B cell (primary cell): Measurements from ENCODE around the gene TNFAIP1.

ENCODE experiments used
- CTCF ChIP-seq: fragments of 200-600 bp; IDR thresholded peaks from one replicate; pipeline ENCODE4 v1.8.0; 2022; ENCODE audit warnings: antibody characterized with exemption, mild to moderate bottlenecking
- EZH2 ChIP-seq: IDR thresholded peaks from 2 replicates; pipeline ENCODE4 v1.6.1; 2012; ENCODE audit warnings: borderline replicate concordance, low read depth, mild to moderate bottlenecking, moderate library complexity, low read length; ENCODE audit not compliant: insufficient read depth, poor library complexity, severe bottlenecking

GRCh38 chr17:28369684-28370034, 34.1 kb downstream of the TNFAIP1 start:
- no peak for TF ChIP-seq CTCF
- no peak for TF ChIP-seq EZH2
